ENCODE results near the gene BECN2.

The BECN2 gene

GRCh38 chr1:241957692-241958494 is at the start of gene BECN2:
Gene BECN2, plus strand, starts transcription at chr1:241957767. Its CDS starts 0 bp downstream, at chr1:241957767.
- FAIRE-seq, result no peak

GRCh38 chr1:241916196-241916595 is 41.4 kb upstream of the BECN2 start:
- FAIRE-seq, result no peak

- no peak for FAIRE-seq
These were observed 40.1 kb upstream of the BECN2 start for GRCh38 chr1:241917487-241917886.

GRCh38 chr1:241918879-241919278 is 38.7 kb upstream of the BECN2 start:
- no peak for FAIRE-seq

- FAIRE-seq, result no peak
These were observed 33.3 kb upstream of the BECN2 start for GRCh38 chr1:241924080-241924808.

- no peak for FAIRE-seq
These were observed 31.4 kb upstream of the BECN2 start for GRCh38 chr1:241926141-241926540.

- FAIRE-seq, result no peak
These were observed 30.2 kb upstream of the BECN2 start for GRCh38 chr1:241927321-241927720.

- FAIRE-seq, result no peak
These were observed 24.7 kb upstream of the BECN2 start for GRCh38 chr1:241932845-241933244.

GRCh38 chr1:241934201-241934848 is 23.2 kb upstream of the BECN2 start:
- FAIRE-seq, result no peak

- FAIRE-seq, result no peak
These were observed 22.7 kb upstream of the BECN2 start for GRCh38 chr1:241934866-241935265.

- no peak for FAIRE-seq
These were observed 17.8 kb upstream of the BECN2 start for GRCh38 chr1:241939798-241940197.

- FAIRE-seq, result no peak
These were observed 14.8 kb upstream of the BECN2 start for GRCh38 chr1:241942738-241943137.

GRCh38 chr1:241944300-241944699 is 13.3 kb upstream of the BECN2 start:
- FAIRE-seq, result no peak

GRCh38 chr1:241947354-241947753 is 10.2 kb upstream of the BECN2 start:
- no peak for FAIRE-seq

GRCh38 chr1:241950390-241950789 is 7.2 kb upstream of the BECN2 start:
- no peak for FAIRE-seq

- FAIRE-seq, result no peak
These were observed 4.6 kb downstream of the BECN2 start for GRCh38 chr1:241962153-241962552.

- no peak for FAIRE-seq
These were observed 6.2 kb downstream of the BECN2 start for GRCh38 chr1:241963722-241964121.

- FAIRE-seq, result no peak
These were observed 7.1 kb downstream of the BECN2 start for GRCh38 chr1:241964550-241965282.

- no peak for FAIRE-seq
These were observed 11.0 kb downstream of the BECN2 start for GRCh38 chr1:241968611-241969010.

- no peak for FAIRE-seq
These were observed 15.3 kb downstream of the BECN2 start for GRCh38 chr1:241972703-241973369.

GRCh38 chr1:241976229-241976628 is 18.7 kb downstream of the BECN2 start:
- FAIRE-seq, result no peak

GRCh38 chr1:241979071-241979470 is 21.5 kb downstream of the BECN2 start:
- FAIRE-seq, result no peak
